Liver (tissue), 9 donors: ENCODE results near the gene REEP3. TPM values are rescaled to one million over a fixed set of nuclear protein-coding genes. Genes with fewer than 3 reads are reported as not detected.

Experiments
- DNase-seq: peaks from one replicate; pipeline ENCODE4 v3.0.0-alpha.2; 2017; ENCODE audit warnings: low spot score
- H3K27ac ChIP-seq, 2 donors: one replicate each; pipeline ENCODE4 v1.7.0; 2013; ENCODE audit warnings: inconsistent platforms in 2 of 2, low read length in 2 of 2, control low read depth in 1 of 2, low read depth in 1 of 2, mild to moderate bottlenecking in 1 of 2
- H3K27me3 ChIP-seq, 4 donors: one replicate each; pipeline versions ENCODE4 v1.6.1 to v1.7.0; 2013; ENCODE audit warnings: low read length in 3 of 4, inconsistent platforms in 1 of 4, mild to moderate bottlenecking in 1 of 4, moderate library complexity in 1 of 4; ENCODE audit not compliant: control insufficient read depth in 4 of 4, insufficient read depth in 4 of 4
- H3K36me3 ChIP-seq, 4 donors: one replicate each; pipeline versions ENCODE4 v1.6.1 to v1.7.0; 2013; ENCODE audit warnings: low read length in 3 of 4, mild to moderate bottlenecking in 3 of 4, low read depth in 1 of 4, moderate library complexity in 1 of 4; ENCODE audit not compliant: control insufficient read depth in 4 of 4, insufficient read depth in 3 of 4
- H3K4me1 ChIP-seq, 4 donors: one replicate each; pipeline versions ENCODE4 v1.6.1 to v1.7.0; 2013; ENCODE audit warnings: low read length in 3 of 4, mild to moderate bottlenecking in 3 of 4, moderate library complexity in 1 of 4; ENCODE audit not compliant: control insufficient read depth in 4 of 4, insufficient read depth in 4 of 4
- H3K4me3 ChIP-seq, 3 donors: one replicate each; pipeline versions ENCODE4 v1.6.1 to v1.7.0; 2013; ENCODE audit warnings: low read length in 3 of 3, control low read depth in 1 of 3, low read depth in 1 of 3, mild to moderate bottlenecking in 1 of 3
- H3K9ac ChIP-seq, 2 donors: one replicate each; pipeline ENCODE4 v1.7.0; 2013; ENCODE audit warnings: low read length in 2 of 2, mild to moderate bottlenecking in 2 of 2, moderate library complexity in 2 of 2, control low read depth in 1 of 2, low read depth in 1 of 2
- H3K9me3 ChIP-seq, 4 donors: one replicate each; pipeline versions ENCODE4 v1.6.1 to v1.7.0; 2013; ENCODE audit warnings: low read length in 3 of 4; ENCODE audit not compliant: control insufficient read depth in 4 of 4
- ATF3 ChIP-seq: IDR thresholded peaks from 2 replicates; pipeline ENCODE4 v1.6.1; 2016; ENCODE audit warnings: antibody characterized with exemption
- CTCF ChIP-seq: fragments of 150-350 bp; IDR thresholded peaks from 2 replicates; pipeline ENCODE4 v1.5.1; 2017; ENCODE audit warnings: improper control_type of control experiment, low read depth, low read length; ENCODE audit not compliant: missing input control
- EGR1 ChIP-seq, 2 donors: IDR thresholded peaks; 2 replicates each; pipeline ENCODE4 v1.6.1; 2016 to 2018; ENCODE audit warnings: antibody characterized with exemption in 2 of 2, low read depth in 2 of 2
- FOXA2 ChIP-seq: IDR thresholded peaks from 2 replicates; pipeline ENCODE4 v1.6.1; 2016; ENCODE audit warnings: antibody characterized with exemption
- GABPA ChIP-seq, 2 donors: IDR thresholded peaks in 1 of 2; conservative IDR thresholded peaks in 1 of 2; 2 replicates each; pipeline ENCODE4 v1.6.1; 2016; ENCODE audit warnings: antibody characterized with exemption in 2 of 2, mild to moderate bottlenecking in 1 of 2, moderate library complexity in 1 of 2
- HNF4A ChIP-seq, 2 donors: conservative IDR thresholded peaks; 2 replicates each; pipeline ENCODE4 v1.6.1; 2016; ENCODE audit warnings: antibody characterized with exemption in 2 of 2, mild to moderate bottlenecking in 2 of 2
- JUND ChIP-seq, 2 donors: IDR thresholded peaks; 2 replicates each; pipeline ENCODE4 v1.6.1; 2016; ENCODE audit warnings: antibody characterized with exemption in 2 of 2
- MAX ChIP-seq: IDR thresholded peaks from 2 replicates; pipeline ENCODE4 v1.6.1; 2016; ENCODE audit warnings: antibody characterized with exemption
- NR2F2 ChIP-seq: IDR thresholded peaks from 2 replicates; pipeline ENCODE4 v1.6.1; 2016; ENCODE audit warnings: antibody characterized with exemption
- RAD21 ChIP-seq, 2 donors: IDR thresholded peaks; 2 replicates each; pipeline ENCODE4 v1.6.1; 2016; ENCODE audit warnings: antibody characterized with exemption in 2 of 2, mild to moderate bottlenecking in 2 of 2
- REST ChIP-seq: IDR thresholded peaks from 2 replicates; pipeline ENCODE4 v1.6.1; 2016; ENCODE audit warnings: antibody characterized with exemption, mild to moderate bottlenecking
- SP1 ChIP-seq: IDR thresholded peaks from 2 replicates; pipeline ENCODE4 v1.6.1; 2018; ENCODE audit warnings: antibody characterized with exemption, mild to moderate bottlenecking
- TAF1 ChIP-seq: conservative IDR thresholded peaks from 2 replicates; pipeline ENCODE4 v1.6.1; 2016; ENCODE audit warnings: antibody characterized with exemption, mild to moderate bottlenecking
- YY1 ChIP-seq: IDR thresholded peaks from 2 replicates; pipeline ENCODE4 v1.6.1; 2016; ENCODE audit warnings: antibody characterized with exemption, mild to moderate bottlenecking
- ZBTB33 ChIP-seq: IDR thresholded peaks from 2 replicates; pipeline ENCODE4 v1.6.1; 2016; ENCODE audit warnings: antibody characterized with exemption
- WGBS: extraction: QIAGEN DNeasy Blood & Tissue Kit; methylation state at CpG from one replicate; pipeline ENCODE4 v1.1.7; 2013; 5-methylcytosine and 5-hydroxymethylcytosine counted together
- polyA plus RNA-seq, 2 donors: library from polyadenylated mRNA; stranded (reverse) in 1 of 2; unstranded in 1 of 2; fragments of 200-250 nt in 1 of 2; fragments of >200 nt in 1 of 2; fragmentation: Nextera tagmentation in 1 of 2; extraction: Ambion mirVana in 1 of 2; gene quantifications; one replicate each; pipeline versions ENCODE4 v1.2.1 to v1.2.3, GENCODE V29; 2013 to 2015
- total RNA-seq, 2 donors: library from RNA; depleted of rRNA; stranded (reverse); fragments of >200 nt; gene quantifications; one replicate each; pipeline ENCODE4 v1.2.3, GENCODE V29; 2014
- donor health status: healthy.
- donor health status: healthy.
- donor health status: healthy.
- donor health status: healthy.
- donor health status: healthy.

The REEP3 gene
- total and polyA plus RNA-seq, 4 donors, result 7.9 to 26.9 (median 18.2) TPM

GRCh38 chr10:63534723-63535122 lies 13.5 kb downstream of the REEP3 start (continued):
- TF ChIP-seq CTCF (no peak), YY1 (no peak), ATF3 (no peak), ZBTB33 (no peak), RAD21 (IDR thresholded peaks at IDR 0.05) (no peak), FOXA2 (no peak), SP1 (no peak)

- H3K27me3 ChIP-seq, result no peaks in the 10 kb centered on the region
- no peaks in the 10 kb centered on the region for H3K4me1 ChIP-seq
- H3K4me3 ChIP-seq, result no peak overlapping the region
- TF ChIP-seq YY1 (no peak), TAF1 (no peak), NR2F2 (no peak), SP1 (no peak), GABPA (IDR thresholded peaks at IDR 0.05 in 1 of 2, conservative IDR thresholded peaks at IDR 0.05 in 1 of 2) (no peak), JUND (IDR thresholded peaks at IDR 0.05) (no peak), FOXA2 (no peak), MAX (no peak), ATF3 (no peak), HNF4A (conservative IDR thresholded peaks at IDR 0.05) (no peak)
- H3K36me3 ChIP-seq, result no peaks in the 10 kb centered on the region
- no peak for DNase-seq
- no peaks in the 10 kb centered on the region for H3K9me3 ChIP-seq
- H3K27ac ChIP-seq, result no peak overlapping the region
- H3K9ac ChIP-seq, result no peak overlapping the region
Observed at GRCh38 chr10:63536698-63537097, 15.5 kb downstream of the REEP3 start.

- H3K36me3 ChIP-seq, result no peaks in the 10 kb centered on the region
- H3K9me3 ChIP-seq, result no peaks in the 10 kb centered on the region
- DNase-seq, result no peak
- no peak overlapping the region for H3K9ac ChIP-seq
- no peaks in the 10 kb centered on the region for H3K27me3 ChIP-seq
- WGBS, result 95% methylated on average over 3 of the region's 3 CpGs
- no peak overlapping the region for H3K4me3 ChIP-seq
- H3K4me1 ChIP-seq, result no peaks in the 10 kb centered on the region
- H3K27ac ChIP-seq, result no peak overlapping the region
- no peak for TF ChIP-seq REST
- TF ChIP-seq NR2F2, result no peak
- no peak for TF ChIP-seq SP1
- TF ChIP-seq EGR1 (IDR thresholded peaks at IDR 0.05; ENCODE audit: low read depth in 2 of 2), result no peak
- no peak for TF ChIP-seq RAD21 (IDR thresholded peaks at IDR 0.05)
Observed at GRCh38 chr10:63537536-63537935, 16.3 kb downstream of the REEP3 start.
